ENCODE results near the gene GLB1L2. TPM values are rescaled to one million over a fixed set of nuclear protein-coding genes. Genes with fewer than 3 reads are reported as not detected.

GLB1L2 gene
- total RNA-seq, 6 donors from 2014 or later = 3.1 to 11.6 (median 6.0) TPM

- Histone ChIP-seq H3K4me3 (no peak overlapping the region), H3K27me3 (no peaks in the 10 kb centered on the region), H3K4me1 (no peaks in the 10 kb centered on the region), H3K27ac (no peak overlapping the region), H3K36me3 (no peaks in the 10 kb centered on the region), H3K9me3 (no peaks in the 10 kb centered on the region)
- DNase-seq (no peak), ATAC-seq (ENCODE audit: low FRiP score in 2 of 2) (no peak)
- WGBS, 2 donors = 86 to 91% methylated on average over 12 to 22 of the region's 22 CpGs
- TF ChIP-seq POLR2A (IDR thresholded peaks at IDR 0.05) = no peak
- no peak for TF ChIP-seq POLR2AphosphoS5 (IDR thresholded peaks at IDR 0.05)
- TF ChIP-seq CTCF (IDR thresholded peaks at IDR 0.05) = no peak
- TF ChIP-seq EP300 (IDR thresholded peaks at IDR 0.05) = no peak
Measured at GRCh38 chr11:134371436-134372185, 39.8 kb downstream of the GLB1L2 start.

DNA sequence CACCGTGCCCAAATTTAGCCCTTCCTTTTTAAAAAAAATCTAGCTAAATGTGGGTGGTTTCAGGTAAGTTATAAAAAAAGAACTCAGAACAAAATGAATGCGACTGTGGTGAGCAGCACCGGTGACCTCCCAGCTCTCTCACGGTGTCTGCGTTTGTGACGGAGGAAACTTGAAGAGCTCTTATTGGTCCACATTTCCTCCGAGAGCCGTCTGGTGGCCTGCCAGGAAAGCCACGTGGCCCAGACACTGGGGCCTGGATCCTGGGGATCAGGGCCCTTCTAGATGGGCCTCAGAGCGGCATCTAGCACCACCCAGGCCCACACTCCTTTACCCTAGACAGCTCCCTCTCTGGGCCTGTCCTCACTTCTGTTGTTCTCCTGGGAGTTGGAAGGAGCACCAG, 40.7 kb downstream of the GLB1L2 start:
- Histone ChIP-seq H3K4me1 (no peaks in the 10 kb centered on the region), H3K9me3 (no peaks in the 10 kb centered on the region), H3K4me3 (no peak overlapping the region), H3K27me3 (no peaks in the 10 kb centered on the region), H3K27ac (no peak overlapping the region), H3K36me3 (no peaks in the 10 kb centered on the region)
- ATAC-seq (ENCODE audit: low FRiP score in 2 of 2) (no peak), DNase-seq (no peak)
- 65 to 85% methylated on average over 10 of the region's 10 CpGs for WGBS, 2 donors
- TF ChIP-seq EP300 (IDR thresholded peaks at IDR 0.05) (no peak), POLR2AphosphoS5 (IDR thresholded peaks at IDR 0.05) (no peak), CTCF (IDR thresholded peaks at IDR 0.05) (no peak), POLR2A (IDR thresholded peaks at IDR 0.05) (no peak)

DNA sequence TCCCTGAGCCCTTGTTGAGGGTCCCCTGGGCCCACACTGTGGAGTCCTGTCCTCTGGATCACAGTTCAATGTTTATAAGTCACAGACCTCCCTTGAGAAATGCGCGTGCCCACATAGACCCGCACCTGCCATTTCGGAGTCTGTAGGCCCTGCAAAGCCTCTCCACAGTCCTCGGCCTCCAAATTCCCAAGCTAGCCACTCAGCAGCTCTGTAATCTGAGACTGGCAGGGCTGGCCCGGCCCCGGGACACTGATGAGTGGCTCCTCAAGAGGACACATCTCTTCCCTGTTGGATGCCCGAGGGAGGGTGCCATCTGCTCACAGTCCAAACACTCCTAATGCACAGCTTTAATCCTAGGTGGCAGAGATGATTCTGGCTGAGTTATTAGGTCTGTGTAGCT, 41.2 kb downstream of the GLB1L2 start:
- H3K27me3 ChIP-seq = no peaks in the 10 kb centered on the region
- H3K4me3 ChIP-seq = no peak overlapping the region
- WGBS, 2 donors = 75 to 89% methylated on average over 4 to 8 of the region's 8 CpGs
- no peak overlapping the region for H3K27ac ChIP-seq
- no peaks in the 10 kb centered on the region for H3K9me3 ChIP-seq
- no peaks in the 10 kb centered on the region for H3K36me3 ChIP-seq
- TF ChIP-seq POLR2AphosphoS5 (IDR thresholded peaks at IDR 0.05) = no peak
- TF ChIP-seq CTCF (IDR thresholded peaks at IDR 0.05) = no peak
- TF ChIP-seq EP300 (IDR thresholded peaks at IDR 0.05) = no peak
- no peak for TF ChIP-seq POLR2A (IDR thresholded peaks at IDR 0.05)
- no peak for DNase-seq
- ATAC-seq (ENCODE audit: low FRiP score in 2 of 2) = no peak
- no peaks in the 10 kb centered on the region for H3K4me1 ChIP-seq

GRCh38 chr11:134373591-134374052, 41.8 kb downstream of the GLB1L2 start:
- DNase-seq (peak in 1 of 2 donors; percentile 69), ATAC-seq (ENCODE audit: low FRiP score in 2 of 2) (no peak)
- Histone ChIP-seq H3K4me3 (no peak overlapping the region), H3K27ac (no peak overlapping the region), H3K27me3 (no peaks in the 10 kb centered on the region), H3K9me3 (no peaks in the 10 kb centered on the region), H3K36me3 (no peaks in the 10 kb centered on the region), H3K4me1 (no peaks in the 10 kb centered on the region)
- TF ChIP-seq POLR2AphosphoS5 (IDR thresholded peaks at IDR 0.05) = no peak
- no peak for TF ChIP-seq POLR2A (IDR thresholded peaks at IDR 0.05)
- TF ChIP-seq EP300 (IDR thresholded peaks at IDR 0.05) = no peak
- no peak for TF ChIP-seq CTCF (IDR thresholded peaks at IDR 0.05)
- 90 to 92% methylated on average over 12 to 14 of the region's 14 CpGs for WGBS, 2 donors

GRCh38 chr11:134374171-134374570, 42.4 kb downstream of the GLB1L2 start:
- DNase-seq = no peak
- no peaks in the 10 kb centered on the region for H3K9me3 ChIP-seq
- no peak overlapping the region for H3K4me3 ChIP-seq
- no peaks in the 10 kb centered on the region for H3K4me1 ChIP-seq
- ATAC-seq (ENCODE audit: low FRiP score in 2 of 2) = no peak
- H3K27ac ChIP-seq = no peak overlapping the region
- no peak for TF ChIP-seq POLR2A (IDR thresholded peaks at IDR 0.05)
- TF ChIP-seq POLR2AphosphoS5 (IDR thresholded peaks at IDR 0.05) = no peak
- no peak for TF ChIP-seq EP300 (IDR thresholded peaks at IDR 0.05)
- TF ChIP-seq CTCF (IDR thresholded peaks at IDR 0.05) = no peak
- WGBS, 2 donors = 76 to 88% methylated on average over 9 of the region's 9 CpGs
- H3K27me3 ChIP-seq = no peaks in the 10 kb centered on the region
- H3K36me3 ChIP-seq = no peaks in the 10 kb centered on the region

Data from upper lobe of left lung (tissue), 6 donors.